CD4-positive, CD25-positive, alpha-beta regulatory T cell (primary cell): ENCODE data around the gene RPS29. TPM values are rescaled to one million over a fixed set of nuclear protein-coding genes. Genes with fewer than 3 reads are reported as not detected.

Source experiments
- ATAC-seq, 2 donors: fragments of 150-1000 bp; cut with Tn5 transposase; one replicate each; pipeline ENCODE4 v1.10.0; 2021; ENCODE audit warnings: low read depth in 2 of 2, moderate number of reproducible peaks in 2 of 2, moderate library complexity in 1 of 2
- DNase-seq, 3 donors: peaks; one replicate each; pipeline versions ENCODE4 v3.0.0 to v3.0.0-alpha.2; 2012 to 2022; ENCODE audit warnings: mixed read lengths in 1 of 3
- H3K27ac ChIP-seq: one replicate; pipeline ENCODE4 v1.7.0; 2013; ENCODE audit warnings: mild to moderate bottlenecking, low read length; ENCODE audit not compliant: insufficient read depth, poor library complexity, severe bottlenecking
- H3K27me3 ChIP-seq: one replicate; pipeline ENCODE4 v1.7.0; 2013; ENCODE audit warnings: low read length; ENCODE audit not compliant: control insufficient read depth, insufficient read depth
- H3K36me3 ChIP-seq: one replicate; pipeline ENCODE4 v1.7.0; 2013; ENCODE audit warnings: mild to moderate bottlenecking, low read length, moderate library complexity; ENCODE audit not compliant: control insufficient read depth, insufficient read depth
- H3K4me1 ChIP-seq: 2 replicates; pipeline ENCODE4 v1.7.0; 2013; ENCODE audit warnings: mild to moderate bottlenecking, low read length; ENCODE audit not compliant: insufficient read depth, control insufficient read depth, poor library complexity, severe bottlenecking
- H3K4me3 ChIP-seq: one replicate; pipeline ENCODE4 v1.7.0; 2013; ENCODE audit warnings: low read depth, mild to moderate bottlenecking, low read length, moderate library complexity
- H3K9me3 ChIP-seq, 2 experiments: 1 replicate in 1 of 2; 2 replicates in 1 of 2; pipeline ENCODE4 v1.7.0; 2013; ENCODE audit warnings: low read length in 2 of 2, mild to moderate bottlenecking in 1 of 2, moderate library complexity in 1 of 2; ENCODE audit not compliant: control insufficient read depth in 2 of 2
- H3K27ac Mint-ChIP-seq, 3 donors: one replicate each; pipeline ENCODE4 v1.8.0; 2020 to 2022; ENCODE audit warnings: mild to moderate bottlenecking in 3 of 3, mixed read lengths in 3 of 3, moderate library complexity in 2 of 3
- H3K27me3 Mint-ChIP-seq: one replicate; pipeline ENCODE4 v1.8.0; 2022; ENCODE audit warnings: mild to moderate bottlenecking, mixed read lengths
- H3K36me3 Mint-ChIP-seq: one replicate; pipeline ENCODE4 v1.8.0; 2020; ENCODE audit warnings: mixed read lengths
- H3K4me1 Mint-ChIP-seq, 4 donors: one replicate each; pipeline ENCODE4 v1.8.0; 2020 to 2022; ENCODE audit warnings: mixed read lengths in 4 of 4, mild to moderate bottlenecking in 1 of 4
- H3K4me3 Mint-ChIP-seq, 4 donors: one replicate each; pipeline ENCODE4 v1.8.0; 2020 to 2022; ENCODE audit warnings: mild to moderate bottlenecking in 4 of 4, mixed read lengths in 4 of 4, moderate library complexity in 3 of 4
- H3K9me3 Mint-ChIP-seq, 7 donors: one replicate each; pipeline ENCODE4 v1.8.0; 2020 to 2022; ENCODE audit warnings: mixed read lengths in 7 of 7, mild to moderate bottlenecking in 3 of 7, moderate library complexity in 2 of 7
- polyA plus RNA-seq, 4 donors: library from polyadenylated mRNA; unstranded; fragments of 300-500 nt; fragmentation: Illumina TruSeq; gene quantifications; one replicate each; pipeline ENCODE4 v1.2.3, GENCODE V29; 2021
- total RNA-seq: library from RNA; stranded (reverse); gene quantifications from one replicate; pipeline ENCODE4 v1.2.3, GENCODE V29; 2022

The RPS29 gene
- total RNA-seq (2,952 TPM), polyA plus RNA-seq (over 10,000 TPM in 2 of 4 donors, 1,000 to 10,000 TPM in 2; 7,004 to 11,285 (median 9,263) TPM)

DNA sequence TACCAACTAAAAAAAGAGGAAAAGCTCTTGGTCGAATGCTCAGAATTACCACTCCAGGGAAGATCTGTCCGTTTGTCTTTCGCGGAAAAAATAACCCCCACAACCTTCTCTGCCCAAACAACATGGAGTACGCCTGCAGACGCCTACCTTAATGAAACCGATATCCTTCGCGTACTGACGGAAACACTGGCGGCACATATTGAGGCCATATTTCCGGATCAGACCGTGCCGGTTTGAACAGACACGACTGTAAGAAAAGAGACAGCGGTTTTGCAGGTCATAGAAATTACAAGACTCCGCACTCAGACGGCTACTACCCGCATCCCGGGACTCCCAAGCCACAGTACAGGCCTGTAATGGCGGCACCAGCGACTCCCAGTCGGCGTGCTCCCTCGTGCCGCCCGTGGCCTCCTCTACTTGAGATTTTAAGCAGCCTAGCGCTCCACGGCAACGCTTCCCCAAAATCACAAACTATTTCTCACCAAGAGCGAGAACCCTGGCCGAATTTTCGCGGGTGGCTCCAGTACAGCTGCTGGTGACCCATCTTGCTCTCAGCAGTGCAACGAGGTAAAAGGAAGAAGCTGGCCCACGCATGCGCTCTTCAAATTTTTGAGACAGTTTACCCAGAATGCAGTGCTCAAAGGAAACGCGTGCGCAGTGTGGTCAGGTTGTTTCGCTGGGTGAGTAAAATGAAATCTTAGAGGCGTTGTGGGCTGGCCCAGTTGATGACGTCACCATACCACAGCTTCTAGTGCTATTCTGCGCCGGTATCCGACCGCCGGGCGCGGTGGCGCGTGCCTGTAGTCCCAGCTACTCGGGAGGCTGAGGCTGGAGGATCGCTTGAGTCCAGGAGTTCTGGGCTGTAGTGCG, at the start of gene RPS29:
TSS of gene RPS29 (minus strand) at position 578 of the 870 bp plus-strand sequence. CDS start at position 544, 34 bp downstream.
- Histone ChIP-seq H3K4me1 (peaks cover 32% of the 10 kb centered on the region), H3K27ac (peak within 1 kb of the TSS; percentile 97), H3K9me3 (no peaks in the 10 kb centered on the region), H3K27me3 (no peaks in the 10 kb centered on the region), H3K4me3 (peak within 1 kb of the TSS; percentile 100), H3K36me3 (peaks cover 27% of the 10 kb centered on the region)
- Mint-ChIP-seq H3K9me3 (peaks cover 0 to 7% (median 0%) of the 10 kb centered on the region in 7 donors), H3K27ac (peak within 1 kb of the TSS; percentile 97 to 100 (median 99)), H3K4me1 (peaks cover 30 to 64% (median 45%) of the 10 kb centered on the region in 4 donors), H3K27me3 (peaks cover 11% of the 10 kb centered on the region), H3K36me3 (peaks cover 39% of the 10 kb centered on the region), H3K4me3 (peak within 1 kb of the TSS; percentile 91 to 96 (median 94))
- ATAC-seq: peak; percentile 85 to 89
- peak; percentile 97 to 99 (median 99) for DNase-seq

DNA sequence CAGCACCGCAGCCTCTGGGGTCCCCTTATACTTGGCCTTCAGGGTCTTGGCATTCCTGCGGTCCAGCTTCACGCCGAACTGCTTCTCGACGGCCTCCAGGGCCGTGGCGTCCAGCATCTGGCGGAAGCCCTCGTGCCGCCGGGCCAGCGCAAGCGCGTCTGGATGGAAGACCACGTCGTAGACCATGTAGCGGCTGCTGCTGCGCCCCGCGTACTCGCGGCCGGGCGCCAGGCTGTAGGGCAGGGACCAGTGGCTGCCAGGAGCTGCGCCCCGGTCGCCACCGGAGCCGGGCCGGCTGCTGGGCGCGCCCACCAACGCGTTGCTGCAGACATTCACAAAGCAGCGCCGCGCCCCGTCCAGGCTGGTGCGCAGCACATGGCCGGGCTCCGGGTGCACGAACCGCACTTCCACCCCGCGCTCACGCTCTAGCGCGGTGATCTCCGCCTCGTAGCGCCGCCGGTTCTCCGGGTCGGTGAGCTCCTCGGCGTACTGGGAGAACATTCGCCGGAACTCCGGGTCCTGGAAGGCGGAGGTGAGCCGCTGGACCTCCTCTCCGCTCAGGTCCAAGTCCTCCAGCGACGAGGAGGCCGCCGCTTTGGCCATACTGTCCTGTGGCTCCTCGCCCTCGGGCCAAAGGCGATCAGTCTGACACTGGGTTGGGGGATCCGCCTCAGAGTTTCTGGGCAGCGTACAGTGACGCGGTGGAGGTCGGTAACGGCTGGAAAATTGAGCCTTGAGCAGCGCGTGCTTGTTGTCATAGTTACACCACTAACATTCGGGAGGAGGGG, 48.6 kb upstream of the RPS29 start, which contains the start of gene DNAAF2:
TSS of gene DNAAF2 (minus strand) at position 698 of the 788 bp plus-strand sequence. CDS start at position 603, 95 bp downstream.
- Mint-ChIP-seq H3K36me3 (peaks cover 19% of the 10 kb centered on the region), H3K27ac (peak within 1 kb of the TSS; percentile 95 to 99 (median 97)), H3K27me3 (peaks cover 6% of the 10 kb centered on the region), H3K4me1 (peaks cover 26 to 69% (median 44%) of the 10 kb centered on the region in 4 donors), H3K4me3 (peak within 1 kb of the TSS; percentile 97 to 100 (median 99)), H3K9me3 (no peaks in the 10 kb centered on the region)
- H3K9me3 ChIP-seq: no peaks in the 10 kb centered on the region
- no peaks in the 10 kb centered on the region for H3K27me3 ChIP-seq
- H3K27ac ChIP-seq: peak within 1 kb of the TSS; percentile 98
- ATAC-seq: peak; percentile 43 to 50
- H3K4me3 ChIP-seq: peak within 1 kb of the TSS; percentile 82
- peak; percentile 62 to 76 (median 74) for DNase-seq
- peaks cover 43% of the 10 kb centered on the region for H3K4me1 ChIP-seq
- no peaks in the 10 kb centered on the region for H3K36me3 ChIP-seq

DNA sequence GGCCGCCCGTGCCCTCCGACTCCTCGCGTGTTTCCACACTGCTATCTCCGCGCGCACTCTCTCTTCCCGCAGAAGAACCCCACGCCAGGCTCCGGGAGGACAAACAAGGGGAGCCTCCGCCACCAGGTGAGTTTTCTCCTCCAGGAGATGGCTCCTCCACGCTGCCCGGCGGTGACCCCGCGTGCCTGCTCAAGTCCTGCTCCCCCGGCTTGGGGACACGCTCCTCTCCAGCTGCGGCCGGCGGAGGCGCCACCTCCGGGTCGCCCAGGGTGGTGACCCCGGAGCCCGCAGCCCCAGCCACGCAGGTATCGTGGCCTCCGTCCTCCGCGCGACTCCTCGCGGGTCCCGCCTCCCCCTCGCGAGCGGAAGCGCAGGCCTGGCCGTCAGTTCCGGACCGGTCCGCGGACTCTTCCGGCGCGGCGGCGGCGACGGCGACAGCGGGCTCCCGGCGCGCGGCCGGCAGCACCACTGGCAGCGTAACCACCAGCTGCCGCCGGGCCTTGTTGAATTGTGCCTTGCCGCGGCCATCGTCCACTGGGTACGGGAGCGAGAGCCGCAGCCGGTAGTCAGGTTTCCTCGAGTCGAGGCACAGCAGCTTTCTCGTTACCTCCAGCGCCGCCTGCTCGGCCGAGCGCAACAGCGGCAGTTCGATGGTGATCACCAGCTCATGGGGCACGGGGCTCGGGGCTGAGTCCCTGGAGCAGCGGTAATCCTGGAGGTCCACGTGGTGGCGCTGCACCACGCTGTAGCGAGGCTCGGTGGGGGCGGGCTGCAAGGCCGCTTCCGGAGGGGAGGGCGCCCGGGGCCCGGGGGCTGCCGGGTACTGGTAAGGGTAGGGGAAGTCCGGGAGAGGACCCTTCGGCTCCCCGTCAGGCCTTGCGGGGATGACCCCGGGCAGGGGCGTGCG, 47.7 kb upstream of the RPS29 start:
- no peaks in the 10 kb centered on the region for H3K27me3 ChIP-seq
- Mint-ChIP-seq H3K4me1 (peaks cover 18 to 68% (median 41%) of the 10 kb centered on the region in 4 donors), H3K4me3 (peak overlapping the region; percentile 97 to 100 (median 98)), H3K9me3 (no peaks in the 10 kb centered on the region), H3K27me3 (peaks cover 6% of the 10 kb centered on the region), H3K36me3 (peaks cover 16% of the 10 kb centered on the region), H3K27ac (peak overlapping the region; percentile 86 to 99 (median 97))
- no peaks in the 10 kb centered on the region for H3K9me3 ChIP-seq
- DNase-seq (peak; percentile 88 to 97 (median 94)), ATAC-seq (peak; percentile 85 to 87)
- peak overlapping the region; percentile 99 for H3K4me3 ChIP-seq
- peaks cover 44% of the 10 kb centered on the region for H3K4me1 ChIP-seq
- H3K36me3 ChIP-seq: no peaks in the 10 kb centered on the region
- peak overlapping the region; percentile 98 for H3K27ac ChIP-seq

DNA sequence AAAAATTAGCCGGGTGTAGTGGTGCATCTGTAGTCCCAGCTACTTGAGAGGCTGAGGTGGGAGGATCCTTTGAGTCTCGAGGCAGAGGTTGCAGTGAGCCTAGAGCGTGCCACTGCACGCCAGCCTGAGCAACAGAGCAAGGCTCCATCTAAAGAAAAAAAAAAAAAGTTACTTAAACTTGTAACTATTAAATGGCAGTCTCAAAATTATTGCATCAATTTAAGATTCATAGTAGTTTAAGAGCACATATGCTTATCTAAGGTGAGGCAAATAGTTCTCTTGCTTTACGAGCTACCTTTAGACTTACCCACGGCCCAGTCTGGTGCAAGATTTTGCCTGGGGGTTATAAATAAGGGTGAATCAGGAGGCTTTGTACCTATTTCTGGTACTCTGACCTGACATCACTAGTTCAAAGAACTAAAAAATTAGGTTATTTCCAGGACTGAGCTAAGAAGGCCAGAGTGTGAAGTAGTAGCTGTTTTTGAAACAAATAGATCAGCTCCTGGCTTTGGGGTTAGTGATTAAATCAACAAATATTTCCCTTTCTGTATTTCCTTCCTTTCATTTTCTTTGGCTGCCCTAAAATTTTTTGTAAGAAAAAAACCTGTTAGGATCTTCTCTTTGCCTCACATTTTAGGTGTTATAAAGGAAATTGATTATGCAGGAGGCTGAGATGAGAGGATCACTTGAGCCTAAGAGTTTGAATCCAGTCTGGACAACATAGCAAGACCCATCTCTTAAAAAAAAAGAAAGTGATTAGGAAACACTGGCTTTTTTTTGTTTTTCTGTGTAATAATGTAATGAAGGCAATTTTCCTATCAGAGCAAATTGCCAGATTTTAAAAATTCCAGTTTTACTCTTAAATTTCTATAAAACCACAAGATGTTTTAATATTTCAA, 38.0 kb upstream of the RPS29 start:
- no peak for ATAC-seq

DNA sequence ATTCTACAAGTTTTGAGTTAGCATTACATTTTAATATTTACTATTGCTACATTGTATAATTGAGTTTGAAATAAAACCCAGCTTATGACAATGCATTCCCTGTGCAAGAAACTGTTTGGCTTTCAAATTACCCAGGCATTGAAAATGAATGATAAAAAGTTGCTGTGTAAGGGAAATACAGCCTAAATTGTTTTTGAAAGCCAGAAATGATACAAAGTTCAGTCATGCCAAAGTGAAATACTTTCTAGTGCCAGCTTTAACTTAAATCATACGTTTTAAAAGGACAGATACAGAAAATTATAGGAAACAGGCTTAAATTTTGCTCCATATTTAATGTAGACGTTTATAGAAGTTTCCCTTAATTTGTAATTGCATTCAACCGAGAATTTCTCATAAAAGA, 37.2 kb upstream of the RPS29 start:
- Histone ChIP-seq H3K4me1 (peaks cover 55% of the 10 kb centered on the region), H3K9me3 (no peaks in the 10 kb centered on the region), H3K27me3 (no peaks in the 10 kb centered on the region), H3K4me3 (peak overlapping the region; percentile 83), H3K36me3 (peaks cover 11% of the 10 kb centered on the region), H3K27ac (peak overlapping the region; percentile 99)
- Mint-ChIP-seq H3K27me3 (peaks cover 4% of the 10 kb centered on the region), H3K4me1 (peaks cover 37 to 74% (median 52%) of the 10 kb centered on the region in 4 donors), H3K4me3 (peak overlapping the region; percentile 99 to 100 (median 99)), H3K36me3 (peaks cover 10% of the 10 kb centered on the region), H3K27ac (peak overlapping the region in 2 of 3 donors; percentile 81 to 90), H3K9me3 (no peaks in the 10 kb centered on the region)
- ATAC-seq (no peak), DNase-seq (no peak)

More for the DNA sequence above, 38.0 kb upstream of the RPS29 start:
- peak overlapping the region; percentile 99 for H3K27ac ChIP-seq
- peaks cover 4% of the 10 kb centered on the region for H3K27me3 Mint-ChIP-seq
- peaks cover 5% of the 10 kb centered on the region for H3K36me3 Mint-ChIP-seq
- peaks cover 47% of the 10 kb centered on the region for H3K4me1 ChIP-seq
- peak overlapping the region; percentile 81 to 90 (median 88) for H3K27ac Mint-ChIP-seq
- no peak for DNase-seq
- no peaks in the 10 kb centered on the region for H3K27me3 ChIP-seq
- no peaks in the 10 kb centered on the region for H3K9me3 ChIP-seq
- peaks cover 29 to 74% (median 51%) of the 10 kb centered on the region in 4 donors for H3K4me1 Mint-ChIP-seq
- peak overlapping the region; percentile 99 to 100 (median 99) for H3K4me3 Mint-ChIP-seq
- peak overlapping the region; percentile 83 for H3K4me3 ChIP-seq
- no peaks in the 10 kb centered on the region for H3K9me3 Mint-ChIP-seq
- peaks cover 4% of the 10 kb centered on the region for H3K36me3 ChIP-seq

DNA sequence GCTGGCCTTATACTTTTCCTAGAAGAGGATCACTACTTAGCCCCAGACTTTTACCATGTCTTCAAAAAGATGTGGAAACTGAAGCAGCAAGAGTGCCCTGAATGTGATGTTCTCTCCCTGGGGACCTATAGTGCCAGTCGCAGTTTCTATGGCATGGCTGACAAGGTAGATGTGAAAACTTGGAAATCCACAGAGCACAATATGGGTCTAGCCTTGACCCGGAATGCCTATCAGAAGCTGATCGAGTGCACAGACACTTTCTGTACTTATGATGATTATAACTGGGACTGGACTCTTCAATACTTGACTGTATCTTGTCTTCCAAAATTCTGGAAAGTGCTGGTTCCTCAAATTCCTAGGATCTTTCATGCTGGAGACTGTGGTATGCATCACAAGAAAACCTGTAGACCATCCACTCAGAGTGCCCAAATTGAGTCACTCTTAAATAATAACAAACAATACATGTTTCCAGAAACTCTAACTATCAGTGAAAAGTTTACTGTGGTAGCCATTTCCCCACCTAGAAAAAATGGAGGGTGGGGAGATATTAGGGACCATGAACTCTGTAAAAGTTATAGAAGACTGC, 35.9 kb upstream of the RPS29 start:
- DNase-seq (no peak), ATAC-seq (no peak)
- Mint-ChIP-seq H3K4me1 (peaks cover 35 to 74% (median 57%) of the 10 kb centered on the region in 4 donors), H3K27me3 (peaks cover 4% of the 10 kb centered on the region), H3K9me3 (no peaks in the 10 kb centered on the region), H3K36me3 (peaks cover 16% of the 10 kb centered on the region), H3K27ac (peak overlapping the region; percentile 72 to 91 (median 89)), H3K4me3 (peak overlapping the region; percentile 99 to 100 (median 99))
- Histone ChIP-seq H3K27ac (peak overlapping the region; percentile 99), H3K9me3 (no peaks in the 10 kb centered on the region), H3K4me3 (peak overlapping the region; percentile 83), H3K36me3 (peaks cover 20% of the 10 kb centered on the region), H3K27me3 (no peaks in the 10 kb centered on the region), H3K4me1 (peaks cover 59% of the 10 kb centered on the region)
